Cerebellar nuclear complex (tissue), 1 donor: Measurements from ENCODE around the gene AQP1.

ENCODE experiments used
- DNase-seq, 2 experiments: peaks; one replicate each; lab custom pipeline; 2025; lab: John Stamatoyannopoulos, UW

AQP1 gene

GRCh38 chr7:30906515-30907240 is 5.0 kb upstream of the AQP1 start:
- no peak for DNase-seq

- no peak for DNase-seq
Observed at GRCh38 chr7:30907527-30908267, 4.0 kb upstream of the AQP1 start.

GRCh38 chr7:30908681-30909080 is 3.0 kb upstream of the AQP1 start:
- DNase-seq, result no peak

GRCh38 chr7:30909431-30909830 is 2.2 kb upstream of the AQP1 start:
- no peak for DNase-seq

GRCh38 chr7:30910411-30911073 is 1.1 kb upstream of the AQP1 start:
- DNase-seq, result no peak

- no peak for DNase-seq
Observed at GRCh38 chr7:30911133-30911532, 520 bp upstream of the AQP1 start.

- no peak for DNase-seq
Observed at GRCh38 chr7:30912021-30912730, 523 bp downstream of the AQP1 start.

GRCh38 chr7:30912731-30912985 is 1.0 kb downstream of the AQP1 start:
- DNase-seq, result no peak

- DNase-seq, result no peak
Observed at GRCh38 chr7:30912986-30913811, 1.5 kb downstream of the AQP1 start.

GRCh38 chr7:30913821-30914515 is 2.3 kb downstream of the AQP1 start:
- no peak for DNase-seq

GRCh38 chr7:30914596-30914995 is 2.9 kb downstream of the AQP1 start:
- no peak for DNase-seq

- no peak for DNase-seq
Observed at GRCh38 chr7:30915005-30915601, 3.5 kb downstream of the AQP1 start.

- DNase-seq, result no peak
Observed at GRCh38 chr7:30915751-30916150, 4.1 kb downstream of the AQP1 start.

GRCh38 chr7:30916255-30916654 is 4.6 kb downstream of the AQP1 start:
- no peak for DNase-seq

- DNase-seq, result no peak
Observed at GRCh38 chr7:30916767-30917166, 5.1 kb downstream of the AQP1 start.

GRCh38 chr7:30917216-30917893 is 5.7 kb downstream of the AQP1 start:
- no peak for DNase-seq

GRCh38 chr7:30918676-30919075 is 7.0 kb downstream of the AQP1 start:
- DNase-seq, result no peak

GRCh38 chr7:30920021-30920583 is 8.4 kb downstream of the AQP1 start:
- no peak for DNase-seq

GRCh38 chr7:30920584-30921539 is 9.2 kb downstream of the AQP1 start:
- DNase-seq, result no peak
